Measurements from ENCODE around the gene STOX2. TPM values are rescaled to one million over a fixed set of nuclear protein-coding genes. Genes with fewer than 3 reads are reported as not detected.

The STOX2 gene
- total RNA-seq, 1 donor from 2014 or later, result 2.5 TPM

DNA sequence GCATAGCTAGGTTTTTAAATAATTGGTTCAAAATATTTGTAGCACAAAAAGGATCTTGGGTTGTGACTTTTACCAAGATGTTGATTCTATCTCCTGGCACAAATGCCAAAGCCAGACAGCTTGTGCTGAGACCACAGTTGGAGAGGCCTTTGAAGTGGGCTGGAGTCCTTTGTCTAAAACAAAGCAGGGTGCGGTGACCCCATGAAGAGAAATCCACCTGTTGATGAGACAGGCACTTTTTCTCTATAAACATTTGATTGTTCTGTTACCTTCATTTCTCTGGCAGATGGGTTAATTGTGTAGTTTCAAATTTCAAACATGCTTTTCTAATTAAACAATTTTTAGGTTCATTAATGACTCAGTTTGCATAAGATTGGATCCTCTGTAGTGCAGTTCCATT, 56.7 kb downstream of the STOX2 start:
- H2AFZ ChIP-seq (ENCODE audit: low read depth, low read length), result no peak overlapping the region

DNA sequence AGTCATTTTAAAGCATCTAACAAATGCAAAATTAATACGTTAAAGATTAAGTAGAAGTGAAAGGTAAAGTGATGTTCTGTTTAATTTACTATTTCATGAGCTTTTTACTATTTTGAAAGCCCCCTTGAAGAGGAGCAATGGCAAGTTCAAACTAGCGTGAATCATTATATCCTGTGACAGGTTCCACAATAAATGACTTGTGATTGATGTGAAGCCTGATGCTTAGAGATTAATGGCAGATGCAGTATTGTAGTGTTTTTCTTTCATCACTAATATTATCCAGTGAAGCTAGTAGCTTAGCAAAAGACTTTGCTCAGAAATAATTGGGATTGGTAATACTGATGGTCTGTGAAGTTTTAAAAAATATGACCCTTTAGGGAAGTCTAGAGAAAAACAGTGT, 57.3 kb downstream of the STOX2 start:
- H3K27ac ChIP-seq (ENCODE audit: low read depth, low read length), result no peak overlapping the region
- H3K79me2 ChIP-seq (ENCODE audit: insufficient read depth, low read length), result no peaks in the 10 kb centered on the region
- no peak overlapping the region for H3K4me3 ChIP-seq (ENCODE audit: insufficient read depth, low read depth, low read length)
- Mint-ChIP-seq H3K27ac (ENCODE audit: unreplicated experiment) (no peak overlapping the region), H3K27me3 (ENCODE audit: low read depth, unreplicated experiment) (no peaks in the 10 kb centered on the region), H3K9me3 (ENCODE audit: unreplicated experiment) (peaks cover under 1% of the 10 kb centered on the region), H3K4me1 (ENCODE audit: low read depth, unreplicated experiment) (peaks cover 5% of the 10 kb centered on the region), H3K36me3 (ENCODE audit: low read depth, unreplicated experiment) (no peaks in the 10 kb centered on the region), H3K4me3 (ENCODE audit: unreplicated experiment) (no peak overlapping the region)
- H2AFZ ChIP-seq (ENCODE audit: low read depth, low read length), result no peak overlapping the region
- TF ChIP-seq, protein P1, sequence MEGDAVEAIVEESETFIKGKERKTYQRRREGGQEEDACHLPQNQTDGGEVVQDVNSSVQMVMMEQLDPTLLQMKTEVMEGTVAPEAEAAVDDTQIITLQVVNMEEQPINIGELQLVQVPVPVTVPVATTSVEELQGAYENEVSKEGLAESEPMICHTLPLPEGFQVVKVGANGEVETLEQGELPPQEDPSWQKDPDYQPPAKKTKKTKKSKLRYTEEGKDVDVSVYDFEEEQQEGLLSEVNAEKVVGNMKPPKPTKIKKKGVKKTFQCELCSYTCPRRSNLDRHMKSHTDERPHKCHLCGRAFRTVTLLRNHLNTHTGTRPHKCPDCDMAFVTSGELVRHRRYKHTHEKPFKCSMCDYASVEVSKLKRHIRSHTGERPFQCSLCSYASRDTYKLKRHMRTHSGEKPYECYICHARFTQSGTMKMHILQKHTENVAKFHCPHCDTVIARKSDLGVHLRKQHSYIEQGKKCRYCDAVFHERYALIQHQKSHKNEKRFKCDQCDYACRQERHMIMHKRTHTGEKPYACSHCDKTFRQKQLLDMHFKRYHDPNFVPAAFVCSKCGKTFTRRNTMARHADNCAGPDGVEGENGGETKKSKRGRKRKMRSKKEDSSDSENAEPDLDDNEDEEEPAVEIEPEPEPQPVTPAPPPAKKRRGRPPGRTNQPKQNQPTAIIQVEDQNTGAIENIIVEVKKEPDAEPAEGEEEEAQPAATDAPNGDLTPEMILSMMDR (IDR thresholded peaks at IDR 0.05; ENCODE audit: insufficient read depth, low read depth, low read length), result no peak
- no peak for TF ChIP-seq EZH2 (IDR thresholded peaks at IDR 0.05; ENCODE audit: insufficient read depth, low read length)
- H4K20me1 ChIP-seq (ENCODE audit: insufficient read depth, low read length), result no peaks in the 10 kb centered on the region
- no peak overlapping the region for H3K9ac ChIP-seq (ENCODE audit: low read length)
- no peaks in the 10 kb centered on the region for H3K27me3 ChIP-seq (ENCODE audit: insufficient read depth, low read length)
- FAIRE-seq, result no peak
- no peak overlapping the region for H3K4me2 ChIP-seq (ENCODE audit: low read length)
- H3K36me3 ChIP-seq (ENCODE audit: insufficient read depth, low read length), result no peaks in the 10 kb centered on the region
- no peak for DNase-seq (ENCODE audit: low read depth)
- no peaks in the 10 kb centered on the region for H3K9me3 ChIP-seq (ENCODE audit: insufficient read depth, low read depth, low read length)
- H3K4me1 ChIP-seq (ENCODE audit: insufficient read depth, low read length), result peaks cover 14% of the 10 kb centered on the region

More for the DNA sequence above, 56.7 kb downstream of the STOX2 start:
- H3K27ac ChIP-seq (ENCODE audit: low read depth, low read length), result no peak overlapping the region
- no peaks in the 10 kb centered on the region for H3K79me2 ChIP-seq (ENCODE audit: insufficient read depth, low read length)
- no peaks in the 10 kb centered on the region for H3K36me3 ChIP-seq (ENCODE audit: insufficient read depth, low read length)
- peaks cover 14% of the 10 kb centered on the region for H3K4me1 ChIP-seq (ENCODE audit: insufficient read depth, low read length)
- no peak overlapping the region for H3K9ac ChIP-seq (ENCODE audit: low read length)
- no peaks in the 10 kb centered on the region for H3K9me3 ChIP-seq (ENCODE audit: insufficient read depth, low read depth, low read length)
- TF ChIP-seq, protein P1 (IDR thresholded peaks at IDR 0.05; ENCODE audit: insufficient read depth, low read depth, low read length), result no peak
- no peak for TF ChIP-seq EZH2 (IDR thresholded peaks at IDR 0.05; ENCODE audit: insufficient read depth, low read length)
- H3K4me2 ChIP-seq (ENCODE audit: low read length), result no peak overlapping the region
- FAIRE-seq (no peak), DNase-seq (ENCODE audit: low read depth) (no peak)
- no peaks in the 10 kb centered on the region for H4K20me1 ChIP-seq (ENCODE audit: insufficient read depth, low read length)
- no peak overlapping the region for H3K4me3 ChIP-seq (ENCODE audit: insufficient read depth, low read depth, low read length)
- no peaks in the 10 kb centered on the region for H3K36me3 Mint-ChIP-seq (ENCODE audit: low read depth, unreplicated experiment)
- no peaks in the 10 kb centered on the region for H3K9me3 Mint-ChIP-seq (ENCODE audit: unreplicated experiment)
- no peak overlapping the region for H3K27ac Mint-ChIP-seq (ENCODE audit: unreplicated experiment)
- no peaks in the 10 kb centered on the region for H3K27me3 Mint-ChIP-seq (ENCODE audit: low read depth, unreplicated experiment)
- no peak overlapping the region for H3K4me3 Mint-ChIP-seq (ENCODE audit: unreplicated experiment)
- H3K4me1 Mint-ChIP-seq (ENCODE audit: low read depth, unreplicated experiment), result peaks cover 5% of the 10 kb centered on the region
- no peaks in the 10 kb centered on the region for H3K27me3 ChIP-seq (ENCODE audit: insufficient read depth, low read length)

DNA sequence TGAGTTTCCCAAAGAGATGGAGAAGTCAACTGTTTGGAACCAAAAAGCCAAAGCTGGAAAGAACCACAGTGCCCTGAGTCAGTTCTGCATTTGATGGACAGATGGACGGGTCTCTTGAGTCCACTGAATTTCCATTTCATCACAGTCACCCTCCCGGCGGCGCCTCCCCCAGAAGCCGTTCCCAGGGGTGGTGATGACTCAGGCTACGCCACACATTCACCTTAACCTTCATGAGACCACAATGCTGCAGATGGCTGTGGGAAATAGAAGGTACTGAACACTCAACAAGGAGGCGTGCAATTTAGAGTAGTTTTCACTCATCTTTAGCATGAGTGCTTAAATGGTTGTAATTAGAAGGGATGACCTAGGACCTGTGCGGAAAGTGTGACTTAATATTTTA, 61.3 kb downstream of the STOX2 start:
- no peaks in the 10 kb centered on the region for H3K36me3 ChIP-seq (ENCODE audit: insufficient read depth, low read length)
- H3K4me3 Mint-ChIP-seq (ENCODE audit: unreplicated experiment), result no peak overlapping the region
- no peak for TF ChIP-seq EZH2 (IDR thresholded peaks at IDR 0.05; ENCODE audit: insufficient read depth, low read length)
- TF ChIP-seq, protein P1 (IDR thresholded peaks at IDR 0.05; ENCODE audit: insufficient read depth, low read depth, low read length), result no peak
- peaks cover 15% of the 10 kb centered on the region for H3K4me1 Mint-ChIP-seq (ENCODE audit: low read depth, unreplicated experiment)
- DNase-seq (ENCODE audit: low read depth), result peak; percentile 53
- H4K20me1 ChIP-seq (ENCODE audit: insufficient read depth, low read length), result no peaks in the 10 kb centered on the region
- H3K27me3 ChIP-seq (ENCODE audit: insufficient read depth, low read length), result peaks cover 3% of the 10 kb centered on the region
- FAIRE-seq, result no peak
- H3K4me1 ChIP-seq (ENCODE audit: insufficient read depth, low read length), result no peaks in the 10 kb centered on the region
- H3K27ac ChIP-seq (ENCODE audit: low read depth, low read length), result no peak overlapping the region
- peaks cover 3% of the 10 kb centered on the region for H3K9me3 Mint-ChIP-seq (ENCODE audit: unreplicated experiment)
- no peak overlapping the region for H3K4me2 ChIP-seq (ENCODE audit: low read length)
- H3K27me3 Mint-ChIP-seq (ENCODE audit: low read depth, unreplicated experiment), result no peaks in the 10 kb centered on the region
- H3K4me3 ChIP-seq (ENCODE audit: insufficient read depth, low read depth, low read length), result no peak overlapping the region
- no peak overlapping the region for H2AFZ ChIP-seq (ENCODE audit: low read depth, low read length)
- H3K9ac ChIP-seq (ENCODE audit: low read length), result no peak overlapping the region
- no peaks in the 10 kb centered on the region for H3K36me3 Mint-ChIP-seq (ENCODE audit: low read depth, unreplicated experiment)
- no peaks in the 10 kb centered on the region for H3K79me2 ChIP-seq (ENCODE audit: insufficient read depth, low read length)
- no peaks in the 10 kb centered on the region for H3K9me3 ChIP-seq (ENCODE audit: insufficient read depth, low read depth, low read length)
- no peak overlapping the region for H3K27ac Mint-ChIP-seq (ENCODE audit: unreplicated experiment)
